Tibial nerve (tissue), 3 donors: ENCODE results near the gene RAPGEF5.

Experiments
- POLR2A ChIP-seq, 2 donors: fragments of 450-650 bp; IDR thresholded peaks; one replicate each; pipeline ENCODE4 v1.6.1; 2017; ENCODE audit warnings: antibody characterized with exemption in 2 of 2, mild to moderate bottlenecking in 2 of 2, moderate library complexity in 2 of 2
- TF ChIP-seq, protein P1 (sequence below), 5 experiments: fragments of 200-600 bp in 3 of 5; fragments of 450-650 bp in 2 of 5; sonication (generic) in 3 of 5; IDR thresholded peaks; one replicate each; pipeline ENCODE4 v1.5.1; 2016 to 2019; ENCODE audit warnings: antibody characterized with exemption in 5 of 5, mild to moderate bottlenecking in 3 of 5, moderate library complexity in 2 of 5

DNA sequence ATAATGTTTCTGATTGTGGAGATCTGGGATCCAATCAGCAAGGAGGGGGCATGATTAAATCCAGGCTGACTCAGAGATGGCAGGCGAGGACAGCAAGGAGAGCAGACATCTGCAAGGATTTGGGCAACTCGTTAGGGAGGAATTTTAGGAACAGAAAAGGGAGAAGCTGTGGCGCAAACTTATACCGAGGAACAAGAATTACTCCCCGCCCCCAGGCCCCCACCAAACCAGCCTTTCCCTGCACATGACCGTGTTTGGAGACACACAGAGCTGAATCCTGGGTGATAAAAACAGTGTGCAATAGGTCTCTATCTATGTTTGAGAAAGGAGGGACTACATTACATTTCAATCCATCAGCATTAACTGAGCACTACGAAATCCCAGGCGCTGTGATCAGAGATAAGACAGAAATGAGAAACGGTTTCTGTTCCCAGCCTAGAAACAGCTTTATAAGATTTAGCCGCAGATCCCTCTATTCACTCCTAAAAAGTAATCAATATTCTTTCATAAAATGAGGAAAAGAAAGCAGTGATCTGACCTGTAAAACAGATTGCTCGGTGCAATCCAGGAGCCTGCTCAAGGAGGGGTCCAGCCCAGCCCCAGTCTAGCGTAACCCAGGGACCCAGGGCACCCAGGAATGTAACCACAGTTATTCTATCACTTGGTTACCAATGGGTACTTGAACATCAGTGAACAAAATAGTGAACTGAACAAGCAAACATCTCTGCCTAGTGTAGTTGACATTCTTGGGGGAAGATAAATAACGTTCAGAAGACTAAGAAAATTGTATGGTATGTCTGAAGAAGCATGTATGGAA, 37.2 kb upstream of the RAPGEF5 start:
- TF ChIP-seq, protein P1, sequence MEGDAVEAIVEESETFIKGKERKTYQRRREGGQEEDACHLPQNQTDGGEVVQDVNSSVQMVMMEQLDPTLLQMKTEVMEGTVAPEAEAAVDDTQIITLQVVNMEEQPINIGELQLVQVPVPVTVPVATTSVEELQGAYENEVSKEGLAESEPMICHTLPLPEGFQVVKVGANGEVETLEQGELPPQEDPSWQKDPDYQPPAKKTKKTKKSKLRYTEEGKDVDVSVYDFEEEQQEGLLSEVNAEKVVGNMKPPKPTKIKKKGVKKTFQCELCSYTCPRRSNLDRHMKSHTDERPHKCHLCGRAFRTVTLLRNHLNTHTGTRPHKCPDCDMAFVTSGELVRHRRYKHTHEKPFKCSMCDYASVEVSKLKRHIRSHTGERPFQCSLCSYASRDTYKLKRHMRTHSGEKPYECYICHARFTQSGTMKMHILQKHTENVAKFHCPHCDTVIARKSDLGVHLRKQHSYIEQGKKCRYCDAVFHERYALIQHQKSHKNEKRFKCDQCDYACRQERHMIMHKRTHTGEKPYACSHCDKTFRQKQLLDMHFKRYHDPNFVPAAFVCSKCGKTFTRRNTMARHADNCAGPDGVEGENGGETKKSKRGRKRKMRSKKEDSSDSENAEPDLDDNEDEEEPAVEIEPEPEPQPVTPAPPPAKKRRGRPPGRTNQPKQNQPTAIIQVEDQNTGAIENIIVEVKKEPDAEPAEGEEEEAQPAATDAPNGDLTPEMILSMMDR (IDR thresholded peaks at IDR 0.05) = no peak
- TF ChIP-seq POLR2A (IDR thresholded peaks at IDR 0.05) = no peak
